Hematopoietic multipotent progenitor cell treated with erythropoietin and hydrocortisone succinate and interleukin-3 and kit ligand, for 6 days (in vitro differentiated cells): ENCODE results near the gene OPALIN.

Experiments used
- DNase-seq: peaks from one replicate; pipeline ENCODE4 v3.0.0-alpha.2; 2015

OPALIN gene

GRCh38 chr10:96371356-96371755 lies 12.6 kb upstream of the OPALIN start:
- DNase-seq: no peak

- peak; percentile 66 for DNase-seq
Measured at GRCh38 chr10:96370584-96371157, 11.9 kb upstream of the OPALIN start.

- no peak for DNase-seq
Measured at GRCh38 chr10:96369890-96370583, 11.2 kb upstream of the OPALIN start.

GRCh38 chr10:96368971-96369370 lies 10.2 kb upstream of the OPALIN start:
- DNase-seq: no peak

- DNase-seq: no peak
Measured at GRCh38 chr10:96367470-96367869, 8.7 kb upstream of the OPALIN start.

GRCh38 chr10:96366508-96366907 lies 7.7 kb upstream of the OPALIN start:
- DNase-seq: no peak

- no peak for DNase-seq
Measured at GRCh38 chr10:96365571-96365970, 6.8 kb upstream of the OPALIN start.

- no peak for DNase-seq
Measured at GRCh38 chr10:96360766-96361165, 2.0 kb upstream of the OPALIN start.

- DNase-seq: no peak
Measured at GRCh38 chr10:96360331-96360730, 1.5 kb upstream of the OPALIN start.

GRCh38 chr10:96359616-96360015 lies 814 bp upstream of the OPALIN start:
- DNase-seq: no peak

GRCh38 chr10:96357038-96357620 lies 1.7 kb downstream of the OPALIN start:
- no peak for DNase-seq

GRCh38 chr10:96352582-96352981 lies 6.2 kb downstream of the OPALIN start:
- no peak for DNase-seq

GRCh38 chr10:96352027-96352426 lies 6.8 kb downstream of the OPALIN start:
- DNase-seq: no peak

- DNase-seq: no peak
Measured at GRCh38 chr10:96346295-96346694, 12.5 kb downstream of the OPALIN start.

GRCh38 chr10:96345222-96345621 lies 13.6 kb downstream of the OPALIN start:
- DNase-seq: no peak

- DNase-seq: no peak
Measured at GRCh38 chr10:96344178-96344577, 14.6 kb downstream of the OPALIN start.

GRCh38 chr10:96342402-96342801 lies 16.4 kb downstream of the OPALIN start:
- no peak for DNase-seq

GRCh38 chr10:96341219-96342182 lies 17.3 kb downstream of the OPALIN start:
- no peak for DNase-seq

- DNase-seq: peak; percentile 87
Measured at GRCh38 chr10:96339956-96340904, 18.6 kb downstream of the OPALIN start.

GRCh38 chr10:96339383-96339782 lies 19.4 kb downstream of the OPALIN start:
- DNase-seq: no peak

GRCh38 chr10:96338279-96338925 lies 20.4 kb downstream of the OPALIN start:
- no peak for DNase-seq

- no peak for DNase-seq
Measured at GRCh38 chr10:96337106-96337505, 21.7 kb downstream of the OPALIN start.
